GM21723 (cell line): ENCODE results near the gene SPG7.
A peak's percentile ranks its signal among the peaks of the same experiment; 100 is the strongest.
"Not testable (repeated sequence)": the region's sequence is repeated elsewhere in the genome, so short reads cannot be mapped to it uniquely, and the experiment has no call there.

Experiments used
- ATAC-seq: cut with Tn5 transposase; IDR thresholded peaks from one replicate; pipeline ENCODE4 v1.9.1; 2021; ENCODE audit warnings: mild to moderate bottlenecking, moderate library complexity; ENCODE audit not compliant: unreplicated experiment

The SPG7 gene

GRCh38 chr16:89507834-89508590 lies at the start of gene SPG7:
SPG7 (plus strand) TSS chr16:89508403; CDS start chr16:89508418, 15 bp downstream.
- ATAC-seq, result peak; percentile 58

GRCh38 chr16:89458551-89458950 lies 49.7 kb upstream of the SPG7 start:
- no peak for ATAC-seq

GRCh38 chr16:89458967-89459366 lies 49.2 kb upstream of the SPG7 start:
- ATAC-seq, result no peak

- ATAC-seq, result no peak
These were observed 47.6 kb upstream of the SPG7 start for GRCh38 chr16:89460556-89460955.

GRCh38 chr16:89461890-89462289 lies 46.3 kb upstream of the SPG7 start:
- ATAC-seq, result not testable (repeated sequence)

GRCh38 chr16:89462639-89463038 lies 45.6 kb upstream of the SPG7 start:
- ATAC-seq, result not testable (repeated sequence)

- ATAC-seq, result not testable (repeated sequence)
These were observed 44.9 kb upstream of the SPG7 start for GRCh38 chr16:89463312-89463711.

- no peak for ATAC-seq
These were observed 41.3 kb upstream of the SPG7 start for GRCh38 chr16:89466920-89467319.

- no peak for ATAC-seq
These were observed 40.8 kb upstream of the SPG7 start for GRCh38 chr16:89467382-89467781.

- no peak for ATAC-seq
These were observed 35.5 kb upstream of the SPG7 start for GRCh38 chr16:89472711-89473075.

GRCh38 chr16:89473136-89473712 lies 35.0 kb upstream of the SPG7 start:
- ATAC-seq, result no peak

- ATAC-seq, result no peak
These were observed 34.3 kb upstream of the SPG7 start for GRCh38 chr16:89473791-89474414.

- no peak for ATAC-seq
These were observed 33.1 kb upstream of the SPG7 start for GRCh38 chr16:89475144-89475543.

GRCh38 chr16:89476379-89476778 lies 31.8 kb upstream of the SPG7 start:
- peak; percentile 35 for ATAC-seq

GRCh38 chr16:89476811-89477261 lies 31.4 kb upstream of the SPG7 start:
- peak; percentile 70 for ATAC-seq

- ATAC-seq, result no peak
These were observed 29.5 kb upstream of the SPG7 start for GRCh38 chr16:89478576-89479221.

- ATAC-seq, result no peak
These were observed 26.7 kb upstream of the SPG7 start for GRCh38 chr16:89481356-89481955.

- no peak for ATAC-seq
These were observed 25.9 kb upstream of the SPG7 start for GRCh38 chr16:89482150-89482816.

GRCh38 chr16:89482817-89483205 lies 25.4 kb upstream of the SPG7 start:
- no peak for ATAC-seq

GRCh38 chr16:89484041-89484501 lies 24.1 kb upstream of the SPG7 start:
- no peak for ATAC-seq
